Stimulated activated CD8-positive, alpha-beta memory T cell treated with anti-CD3 and anti-CD28 coated beads, Interleukin-4, amount 100 ng/mL, for 4 hours (primary cell): ENCODE measurements around the gene KIAA0513.
"Not testable (repeated sequence)": the region's sequence is repeated elsewhere in the genome, so short reads cannot be mapped to it uniquely, and the experiment has no call there.

Source experiments
- DNase-seq, 2 donors: peaks; one replicate each; pipeline ENCODE4 v3.0.0-alpha.2; 2020; ENCODE audit warnings: low read depth in 2 of 2, low spot score in 1 of 2

The KIAA0513 gene

GRCh38 chr16:85028685-85029407, 1.3 kb downstream of the KIAA0513 start:
- DNase-seq = peak; percentile 44 to 53

DNA sequence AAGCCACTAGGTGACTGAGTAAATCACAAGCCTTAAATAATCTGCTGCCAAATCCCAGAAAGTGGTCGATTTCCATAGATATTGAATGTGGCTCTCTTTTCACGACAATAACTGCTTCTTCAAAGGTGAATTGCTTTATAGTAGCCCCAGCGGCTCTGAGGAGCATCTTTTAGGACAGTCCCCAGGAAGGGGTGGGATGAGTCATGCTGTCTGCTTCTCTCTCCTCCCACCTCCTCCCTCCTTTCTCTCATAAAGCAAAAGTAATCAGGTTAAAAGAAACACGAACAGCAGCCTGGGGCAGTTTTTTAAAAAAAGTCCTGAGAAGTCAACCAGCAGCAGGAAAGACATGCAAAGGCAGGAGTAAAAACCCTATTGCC, 1.8 kb downstream of the KIAA0513 start:
- DNase-seq = peak; percentile 32 to 43

DNA sequence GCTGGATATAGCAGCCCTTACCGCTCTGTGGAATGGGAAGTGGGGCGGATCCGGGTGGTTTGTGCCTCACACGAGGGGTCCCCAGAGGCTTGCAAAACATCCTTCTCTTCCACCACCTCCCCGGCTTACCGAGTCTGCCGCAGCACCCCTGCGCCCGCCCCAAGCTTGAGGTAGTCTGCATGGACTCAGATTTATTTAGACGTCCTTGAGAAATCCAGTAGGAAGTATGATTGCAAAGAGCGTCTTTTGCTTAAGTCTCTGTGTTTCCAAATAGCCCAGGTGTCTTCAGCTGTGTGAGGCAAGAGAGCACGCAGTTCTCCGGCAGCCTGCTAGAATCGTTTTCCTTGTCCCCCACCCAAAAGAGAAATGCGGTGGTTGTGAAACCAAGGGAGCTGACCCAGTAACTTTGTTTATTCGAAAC, 2.4 kb downstream of the KIAA0513 start:
- no peak for DNase-seq

DNA sequence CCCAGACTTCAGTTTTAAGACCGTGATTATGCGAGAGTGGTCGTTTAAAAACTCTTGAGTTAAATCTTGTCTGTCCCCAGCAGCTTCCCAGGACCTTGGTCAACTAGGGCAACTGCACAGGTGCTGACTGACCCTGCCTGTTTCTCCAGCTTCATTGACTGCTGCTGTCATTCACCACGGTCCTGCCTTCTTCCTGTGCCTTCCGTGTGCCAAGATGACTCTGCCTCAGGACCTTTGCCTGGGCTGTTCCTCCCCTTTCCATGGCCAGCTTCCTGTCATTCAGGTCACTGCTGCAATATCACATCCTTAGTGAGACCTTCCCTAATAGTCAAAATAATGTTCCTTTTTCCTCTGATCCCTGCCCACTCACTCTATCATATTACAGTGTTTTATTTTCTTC, 3.9 kb downstream of the KIAA0513 start:
- no peak for DNase-seq

- DNase-seq = not testable (repeated sequence)
Measured at GRCh38 chr16:85032187-85032586, 4.6 kb downstream of the KIAA0513 start.

DNA sequence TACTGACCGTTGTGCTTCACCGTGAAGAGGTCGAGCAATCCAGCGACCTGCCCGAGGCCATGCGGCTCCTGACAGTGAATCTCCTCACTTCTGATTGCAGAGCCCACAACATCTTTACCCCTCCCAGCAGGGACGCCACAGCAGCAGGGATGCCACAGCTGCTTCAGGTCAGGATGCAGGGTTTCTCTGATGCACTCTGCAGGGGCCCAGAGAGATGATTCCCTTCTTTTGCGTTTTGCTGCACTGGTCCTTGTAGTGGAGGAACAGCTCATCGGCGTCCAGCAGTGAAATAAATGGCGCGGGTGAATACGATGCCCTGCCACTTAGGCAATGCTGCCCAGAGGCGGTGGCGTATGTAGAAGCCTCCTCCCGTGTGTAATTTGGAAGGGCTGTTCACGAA, 5.6 kb downstream of the KIAA0513 start:
- DNase-seq = no peak

DNA sequence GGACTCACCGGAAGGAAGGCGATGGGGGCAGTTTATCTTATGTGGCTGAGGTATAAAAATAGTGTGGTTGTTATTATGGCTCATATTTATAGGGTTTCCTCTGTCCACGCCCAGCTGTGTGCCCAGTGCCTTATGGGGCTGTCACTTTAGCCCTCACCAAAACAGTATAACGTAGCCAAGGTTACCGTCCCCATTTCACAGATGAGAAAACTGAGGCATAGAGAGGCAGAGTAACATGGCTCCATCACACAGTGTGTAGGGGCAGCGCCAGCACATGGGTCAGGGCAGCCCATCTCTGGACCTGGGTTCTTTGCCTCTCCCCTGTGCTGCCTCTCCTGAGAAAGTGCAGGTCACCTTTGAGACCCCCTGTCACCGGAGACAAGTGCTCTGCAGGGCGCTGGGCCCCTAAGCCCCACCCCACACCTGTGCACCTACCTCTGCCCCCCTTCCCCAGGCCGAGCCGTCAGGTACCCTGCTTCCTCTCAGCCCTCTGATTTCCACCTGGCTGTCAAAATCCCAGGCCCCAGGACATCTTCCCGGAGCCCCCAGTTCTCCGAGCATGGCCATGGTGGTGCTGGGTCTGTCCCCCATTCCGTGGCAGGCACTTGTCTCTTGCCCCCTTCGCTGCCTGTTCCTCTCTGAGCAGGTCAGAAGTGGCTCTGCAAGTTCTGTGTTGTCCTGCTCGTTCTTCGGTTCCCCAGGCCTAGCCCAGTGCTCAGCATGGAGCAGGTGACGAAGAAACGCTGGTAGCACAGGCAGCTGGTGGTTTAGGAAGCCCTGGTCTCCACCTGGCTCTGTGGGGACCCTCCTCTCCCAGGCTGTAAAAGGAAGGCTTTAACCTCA, 7.2 kb downstream of the KIAA0513 start:
- DNase-seq = no peak

GRCh38 chr16:85036236-85037049, 8.8 kb downstream of the KIAA0513 start:
- DNase-seq = no peak

GRCh38 chr16:85037050-85037410, 9.4 kb downstream of the KIAA0513 start:
- no peak for DNase-seq

GRCh38 chr16:85037721-85038120, 10.1 kb downstream of the KIAA0513 start:
- no peak for DNase-seq

- no peak for DNase-seq
Measured at GRCh38 chr16:85040685-85041084, 13.1 kb downstream of the KIAA0513 start.

GRCh38 chr16:85041219-85042166, 13.9 kb downstream of the KIAA0513 start:
- DNase-seq = no peak

GRCh38 chr16:85042167-85042526, 14.6 kb downstream of the KIAA0513 start:
- DNase-seq = no peak

DNA sequence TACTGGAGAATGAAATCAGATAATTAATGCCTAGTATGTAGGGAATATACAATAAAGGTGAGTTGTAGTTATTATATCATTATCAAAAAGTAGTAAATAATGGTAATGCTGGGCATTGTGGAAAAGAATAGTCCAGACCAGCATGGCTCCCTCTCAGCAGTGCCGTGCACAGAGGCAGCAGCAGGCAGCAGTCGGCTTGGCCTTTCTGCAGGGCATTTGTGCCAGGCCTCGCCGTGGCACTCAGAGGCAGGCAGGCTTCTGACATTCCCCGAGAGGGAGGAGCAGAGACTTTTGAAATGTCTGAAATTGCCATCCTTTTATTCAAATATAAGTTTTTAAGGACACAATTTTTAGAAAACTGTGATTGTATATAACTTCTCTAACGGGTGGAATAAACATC, 15.0 kb downstream of the KIAA0513 start:
- DNase-seq = no peak

DNA sequence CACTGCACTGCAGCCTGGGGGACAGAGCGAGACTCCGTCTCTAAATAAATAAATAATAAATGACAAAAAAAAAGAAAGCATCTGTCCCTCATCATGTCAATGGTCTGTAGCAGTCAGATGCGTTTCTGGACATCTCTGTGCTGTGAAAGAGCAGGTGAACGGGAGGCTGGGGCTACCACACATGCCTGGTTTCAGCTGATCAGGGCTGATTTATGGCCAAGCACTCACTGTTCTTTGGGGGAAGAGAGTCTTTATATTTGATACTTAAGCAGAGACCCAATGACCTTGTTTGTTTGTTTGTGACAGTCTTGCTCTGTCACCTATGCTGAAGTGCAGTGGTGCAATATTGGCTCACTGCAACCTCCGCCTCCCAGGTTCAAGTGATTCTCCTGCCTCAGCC, 17.5 kb downstream of the KIAA0513 start:
- no peak for DNase-seq

- DNase-seq = no peak
Measured at GRCh38 chr16:85045641-85046471, 18.3 kb downstream of the KIAA0513 start.

- DNase-seq = no peak
Measured at GRCh38 chr16:85046472-85046916, 18.9 kb downstream of the KIAA0513 start.

GRCh38 chr16:85046931-85047866, 19.6 kb downstream of the KIAA0513 start:
- no peak for DNase-seq
